Natural killer cell (primary cell): ENCODE results near the gene RNF2. TPM values are rescaled to one million over a fixed set of nuclear protein-coding genes. Genes with fewer than 3 reads are reported as not detected.

ENCODE experiments used
- ATAC-seq, 3 donors: fragments of 150-1000 bp in 2 of 3; fragments of 200-7000 bp in 1 of 3; cut with Tn5 transposase; 1 replicate in 1 of 3; 2 replicates in 2 of 3; pipeline ENCODE4 v1.10.0; 2021; ENCODE audit warnings: mild to moderate bottlenecking in 2 of 3, moderate library complexity in 2 of 3
- DNase-seq, 2 donors: peaks; one replicate each; pipeline versions ENCODE4 v3.0.0 to v3.0.0-alpha.2; 2013 to 2021; ENCODE audit warnings: mixed read lengths in 1 of 2
- H3K27ac ChIP-seq: one replicate; pipeline ENCODE4 v1.5.1; 2013; ENCODE audit warnings: mild to moderate bottlenecking, low read length
- H3K27me3 ChIP-seq: one replicate; pipeline ENCODE4 v1.6.1; 2013; ENCODE audit warnings: low read length; ENCODE audit not compliant: control insufficient read depth, insufficient read depth
- H3K36me3 ChIP-seq: one replicate; pipeline ENCODE4 v1.6.1; 2013; ENCODE audit warnings: low read length; ENCODE audit not compliant: control insufficient read depth, insufficient read depth
- H3K4me1 ChIP-seq: one replicate; pipeline ENCODE4 v1.6.1; 2013; ENCODE audit warnings: low read length; ENCODE audit not compliant: control insufficient read depth, insufficient read depth
- H3K4me3 ChIP-seq: one replicate; pipeline ENCODE4 v1.5.1; 2013; ENCODE audit warnings: low read length
- H3K9me3 ChIP-seq: one replicate; pipeline ENCODE4 v1.6.1; 2013; ENCODE audit warnings: low read length; ENCODE audit not compliant: control insufficient read depth, insufficient read depth
- H3K27ac Mint-ChIP-seq, 2 donors: one replicate each; pipeline ENCODE4 v1.8.0; 2022; ENCODE audit warnings: mild to moderate bottlenecking in 2 of 2, mixed read lengths in 2 of 2, moderate library complexity in 1 of 2
- H3K27me3 Mint-ChIP-seq, 2 donors: one replicate each; pipeline ENCODE4 v1.8.0; 2022; ENCODE audit warnings: low read depth in 2 of 2, mixed read lengths in 2 of 2
- H3K36me3 Mint-ChIP-seq: one replicate; pipeline ENCODE4 v1.8.0; 2022; ENCODE audit warnings: mixed read lengths
- H3K4me1 Mint-ChIP-seq, 2 donors: one replicate each; pipeline ENCODE4 v1.8.0; 2022; ENCODE audit warnings: mixed read lengths in 2 of 2
- H3K4me3 Mint-ChIP-seq: one replicate; pipeline ENCODE4 v1.8.0; 2022; ENCODE audit warnings: mild to moderate bottlenecking, moderate library complexity, mixed read lengths
- H3K9me3 Mint-ChIP-seq, 2 donors: one replicate each; pipeline ENCODE4 v1.8.0; 2022; ENCODE audit warnings: mixed read lengths in 2 of 2
- CTCF ChIP-seq: fragments of 200-600 bp; IDR thresholded peaks from one replicate; pipeline ENCODE4 v1.8.0; 2022; ENCODE audit warnings: antibody characterized with exemption
- WGBS: methylation state at CpG from one replicate; pipeline ENCODE4 v1.1.7; 2013; ENCODE audit warnings: missing lambda C conversion rate; ENCODE audit not compliant: insufficient coverage; 5-methylcytosine and 5-hydroxymethylcytosine counted together
- intact Hi-C: fragments of 100-400 bp; cut with micrococcal nuclease; formaldehyde crosslinking; loops from one replicate; pipeline ENCODE4 v1.14.2; 2022
- total RNA-seq, 4 donors: library from RNA; stranded (reverse); fragments of 120-200 nt in 1 of 4; gene quantifications; one replicate each; pipeline versions ENCODE4 v1.2.3 to v1.2.4, GENCODE V29; 2013 to 2022

The RNF2 gene
- total RNA-seq, 3 donors from 2014 or later (not counting 1 experiment from before 2014, with no cell fraction given) = 14.0 to 21.9 (median 19.5) TPM

- no peaks in the 10 kb centered on the region for H3K27me3 ChIP-seq
- no peak overlapping the region for H3K27ac ChIP-seq
- Mint-ChIP-seq H3K4me1 (no peaks in the 10 kb centered on the region), H3K27me3 (no peaks in the 10 kb centered on the region), H3K9me3 (peaks cover 4 to 8% of the 10 kb centered on the region in 2 donors), H3K27ac (no peak overlapping the region), H3K36me3 (peaks cover 18% of the 10 kb centered on the region), H3K4me3 (no peak overlapping the region)
- H3K36me3 ChIP-seq = peaks cover 2% of the 10 kb centered on the region
- peaks cover 12% of the 10 kb centered on the region for H3K9me3 ChIP-seq
- intact Hi-C loops = no loop called here
- H3K4me3 ChIP-seq = no peak overlapping the region
- H3K4me1 ChIP-seq = no peaks in the 10 kb centered on the region
- no peak for TF ChIP-seq CTCF
- ATAC-seq = no peak
- DNase-seq = no peak
These were observed 66.5 kb downstream of the RNF2 start for GRCh38 chr1:185111873-185112272.

- no peaks in the 10 kb centered on the region for H3K27me3 Mint-ChIP-seq
- no peaks in the 10 kb centered on the region for H3K27me3 ChIP-seq
- peaks cover 18% of the 10 kb centered on the region for H3K36me3 Mint-ChIP-seq
- H3K27ac Mint-ChIP-seq = no peak overlapping the region
- no peaks in the 10 kb centered on the region for H3K4me1 Mint-ChIP-seq
- 97% methylated on average over 2 of the region's 2 CpGs for WGBS
- no peaks in the 10 kb centered on the region for H3K4me1 ChIP-seq
- no peak for ATAC-seq
- H3K27ac ChIP-seq = no peak overlapping the region
- no peak overlapping the region for H3K4me3 Mint-ChIP-seq
- H3K4me3 ChIP-seq = no peak overlapping the region
- DNase-seq = no peak
- H3K9me3 ChIP-seq = peaks cover 10% of the 10 kb centered on the region
- peaks cover 4 to 8% of the 10 kb centered on the region in 2 donors for H3K9me3 Mint-ChIP-seq
- intact Hi-C loops = no loop called here
- H3K36me3 ChIP-seq = peaks cover 2% of the 10 kb centered on the region
- no peak for TF ChIP-seq CTCF
These were observed 67.0 kb downstream of the RNF2 start for GRCh38 chr1:185112356-185112755.

GRCh38 chr1:185129708-185130107 lies 84.3 kb downstream of the RNF2 start:
- Histone ChIP-seq H3K4me3 (no peak overlapping the region), H3K27me3 (no peaks in the 10 kb centered on the region), H3K27ac (no peak overlapping the region), H3K36me3 (peaks cover 39% of the 10 kb centered on the region), H3K9me3 (peaks cover 3% of the 10 kb centered on the region), H3K4me1 (no peaks in the 10 kb centered on the region)
- Mint-ChIP-seq H3K4me1 (no peaks in the 10 kb centered on the region), H3K9me3 (no peaks in the 10 kb centered on the region), H3K27ac (no peak overlapping the region), H3K36me3 (peaks cover 19% of the 10 kb centered on the region), H3K27me3 (no peaks in the 10 kb centered on the region), H3K4me3 (no peak overlapping the region)
- no peak for TF ChIP-seq CTCF
- WGBS = 100% methylated on average over 1 of the region's 2 CpGs
- intact Hi-C loops = no loop called here
- DNase-seq = no peak
- no peak for ATAC-seq

GRCh38 chr1:185132534-185132933 lies 87.2 kb downstream of the RNF2 start:
- ATAC-seq (no peak), DNase-seq (no peak)
- Mint-ChIP-seq H3K4me3 (no peak overlapping the region), H3K27me3 (no peaks in the 10 kb centered on the region), H3K27ac (no peak overlapping the region), H3K36me3 (peaks cover 21% of the 10 kb centered on the region), H3K9me3 (no peaks in the 10 kb centered on the region), H3K4me1 (no peaks in the 10 kb centered on the region)
- H3K4me3 ChIP-seq = no peak overlapping the region
- no peak for TF ChIP-seq CTCF
- H3K4me1 ChIP-seq = no peaks in the 10 kb centered on the region
- WGBS = 86% methylated on average over 1 of the region's 1 CpG
- peaks cover 35% of the 10 kb centered on the region for H3K36me3 ChIP-seq
- H3K27ac ChIP-seq = no peak overlapping the region
- H3K27me3 ChIP-seq = no peaks in the 10 kb centered on the region
- peaks cover 3% of the 10 kb centered on the region for H3K9me3 ChIP-seq
- intact Hi-C loops = no loop called here
